CD4-positive, alpha-beta T cell treated with Interleukin-17A for 4 hours (primary cell): Measurements from ENCODE around the gene HAND2.

Source experiments
- DNase-seq: peaks from one replicate; pipeline ENCODE4 v3.0.0-alpha.2; 2020; ENCODE audit warnings: mixed read lengths

HAND2 gene

DNA sequence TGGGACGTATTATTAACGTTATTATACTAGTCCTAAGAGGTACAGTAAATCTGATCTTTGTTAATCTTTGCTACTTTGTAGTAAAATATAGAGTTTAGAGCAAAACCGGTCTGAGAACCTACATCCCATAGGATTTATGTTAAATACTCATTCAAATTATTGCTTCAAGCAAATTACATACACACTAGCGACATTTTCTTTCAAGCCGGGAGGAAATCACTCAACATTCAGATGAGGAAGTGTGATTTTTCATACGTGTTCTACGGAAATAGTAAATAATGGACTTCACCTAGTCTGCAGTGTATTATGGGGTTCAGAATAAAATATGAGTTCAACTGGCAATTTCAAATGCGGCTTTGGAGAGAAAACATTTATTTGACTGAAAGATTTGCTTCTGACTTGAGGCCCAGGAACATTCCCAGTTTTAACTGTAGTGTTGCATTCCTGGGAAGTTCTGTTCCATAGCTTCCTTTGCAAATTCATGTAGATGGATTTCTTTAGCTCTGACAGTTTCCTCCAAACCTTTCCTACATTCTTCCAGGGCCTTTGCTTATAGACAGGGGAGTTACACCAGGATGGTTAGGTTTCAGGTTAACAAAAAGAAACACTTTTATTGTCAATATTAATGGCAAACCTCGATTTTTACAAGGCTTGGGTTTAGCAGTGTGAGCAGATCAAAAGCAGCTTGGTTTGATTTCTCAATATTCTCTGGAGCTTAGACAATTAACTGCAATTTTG lies 5.3 kb upstream of the HAND2 start:
- no peak for DNase-seq

DNA sequence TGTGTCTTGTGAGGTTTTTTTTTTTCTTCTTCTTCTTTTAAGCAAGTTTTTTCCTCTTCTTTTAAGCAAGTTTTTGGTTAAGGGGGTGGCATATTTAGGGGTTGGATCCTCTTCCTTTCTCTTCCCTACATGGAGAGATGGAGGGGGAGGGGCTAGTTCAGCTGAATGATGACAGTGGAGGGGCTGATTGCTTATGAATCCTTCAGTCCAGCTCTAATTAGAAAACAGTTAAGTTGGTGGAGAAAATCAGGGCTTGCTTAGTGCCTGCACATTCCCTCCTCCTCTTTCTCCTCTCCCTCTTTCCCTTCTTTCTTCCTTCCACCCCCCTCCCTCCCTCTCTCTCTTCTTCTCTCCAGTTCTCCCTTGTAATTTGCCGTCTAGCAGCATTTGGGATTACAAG lies 4.4 kb upstream of the HAND2 start:
- DNase-seq = no peak

DNA sequence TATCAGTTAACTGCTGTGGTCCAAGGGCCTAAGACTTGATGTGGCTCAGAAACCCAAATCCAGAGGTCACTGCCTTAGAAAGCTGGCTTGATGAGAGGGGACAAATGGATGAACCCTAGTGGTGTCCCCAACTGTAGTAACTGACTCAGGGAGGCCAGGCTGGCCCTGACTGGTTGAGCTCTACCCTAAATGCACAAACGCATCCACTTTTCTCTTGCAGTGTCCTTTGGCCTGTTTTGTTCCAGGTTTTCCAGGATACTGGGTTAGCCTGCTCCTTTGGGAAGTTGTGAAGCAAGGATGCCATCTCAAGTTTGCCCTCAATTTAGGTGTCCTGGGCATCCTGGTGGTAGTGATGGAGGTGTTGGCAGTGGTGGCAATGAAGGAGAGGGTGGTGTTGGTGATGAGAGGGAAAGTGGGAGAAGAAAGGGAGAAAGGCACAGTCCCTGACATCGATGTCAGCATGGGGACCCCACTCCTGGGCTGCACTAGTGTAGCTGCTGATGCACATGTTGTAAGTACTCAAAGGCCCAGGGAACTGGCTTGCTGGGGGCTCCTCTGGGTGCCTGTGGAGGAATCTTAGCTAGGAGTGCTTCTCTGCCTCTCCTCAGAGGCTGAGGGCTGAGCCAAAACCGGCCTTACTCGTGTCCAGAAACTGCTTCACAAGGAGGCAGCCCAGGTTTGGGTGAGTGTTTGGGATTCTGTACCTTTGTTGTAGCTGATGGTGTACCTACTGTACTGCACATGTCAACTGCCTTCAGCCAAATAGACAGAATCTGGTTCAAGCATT lies 2.9 kb upstream of the HAND2 start:
- no peak for DNase-seq

DNA sequence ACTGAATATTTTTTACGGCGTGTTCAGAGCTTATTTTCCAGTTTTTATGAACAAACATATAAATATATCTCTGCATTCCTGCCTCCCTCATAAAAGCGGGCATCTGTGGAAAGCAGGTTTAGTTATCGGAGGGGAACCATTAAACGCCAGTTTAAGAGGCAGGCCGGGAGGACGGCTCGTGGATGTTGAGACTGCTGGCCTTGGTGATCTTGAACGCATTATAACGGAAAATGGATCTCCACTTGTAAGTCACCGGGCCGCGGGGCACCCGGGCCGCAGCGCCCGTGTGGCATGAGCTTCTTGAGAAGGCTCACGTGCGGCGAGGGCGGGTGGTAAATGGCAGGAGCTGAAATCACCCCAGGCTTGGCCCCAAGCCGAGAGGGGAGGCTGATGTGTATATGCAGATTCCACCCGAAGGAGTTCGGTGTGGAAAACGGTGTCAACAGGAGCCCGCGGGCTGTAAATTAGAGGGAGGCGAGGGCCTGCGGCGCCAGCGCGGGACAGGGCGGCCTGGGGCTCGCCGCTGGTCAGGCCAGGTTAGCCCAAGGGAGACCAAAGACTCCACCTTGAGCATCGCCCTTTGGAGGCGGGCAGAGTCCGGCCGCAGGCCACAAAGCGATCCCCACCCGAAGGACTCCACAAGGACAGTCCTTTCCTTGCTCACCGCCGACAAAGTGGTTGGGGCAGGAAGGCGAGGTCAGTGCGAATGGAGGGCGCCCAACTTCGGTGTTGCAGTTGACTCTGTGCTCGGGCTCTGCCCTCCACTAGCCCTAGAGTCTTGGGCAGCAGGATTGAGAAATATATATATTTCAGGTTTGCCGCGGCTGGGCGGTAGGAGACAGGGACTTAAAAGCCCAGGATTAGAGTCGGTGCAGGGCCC lies 1.3 kb upstream of the HAND2 start:
- no peak for DNase-seq

DNA sequence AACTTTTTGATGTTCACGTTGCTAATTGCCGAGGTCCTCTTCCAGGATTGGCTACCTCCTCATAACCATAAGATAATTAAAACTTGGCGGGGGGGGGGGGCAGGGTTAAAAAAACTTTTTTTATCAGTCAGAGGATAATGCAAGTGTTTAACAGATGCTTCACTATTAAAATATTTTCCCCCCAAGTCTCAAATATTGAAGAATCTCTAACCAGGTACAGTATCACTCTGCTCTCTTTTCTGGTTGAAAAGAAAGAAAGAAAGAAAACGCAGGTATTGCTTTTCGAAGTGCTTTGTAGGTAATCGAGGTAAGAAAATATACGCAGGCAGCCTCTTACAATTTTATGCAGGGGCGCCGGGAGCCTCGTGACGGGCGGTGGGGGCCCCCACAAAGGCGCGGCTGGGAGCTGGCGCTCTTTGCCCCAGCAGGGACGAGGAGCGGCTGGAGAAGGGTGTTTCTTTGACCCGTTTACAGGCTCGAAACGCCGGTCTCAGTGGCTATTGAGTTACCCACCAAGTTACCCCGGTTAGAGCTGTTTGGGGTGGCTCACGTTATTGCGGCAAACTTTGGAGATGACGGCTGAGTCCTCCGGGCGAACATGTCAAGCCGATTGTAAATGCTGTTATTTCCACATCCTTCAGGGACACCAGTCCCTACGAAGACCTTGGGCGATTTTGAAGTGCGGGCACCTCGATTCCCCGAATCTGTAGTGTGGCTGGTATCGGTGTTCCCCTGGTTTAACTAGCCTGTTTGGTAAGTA lies 477 bp upstream of the HAND2 start:
- DNase-seq = no peak

DNA sequence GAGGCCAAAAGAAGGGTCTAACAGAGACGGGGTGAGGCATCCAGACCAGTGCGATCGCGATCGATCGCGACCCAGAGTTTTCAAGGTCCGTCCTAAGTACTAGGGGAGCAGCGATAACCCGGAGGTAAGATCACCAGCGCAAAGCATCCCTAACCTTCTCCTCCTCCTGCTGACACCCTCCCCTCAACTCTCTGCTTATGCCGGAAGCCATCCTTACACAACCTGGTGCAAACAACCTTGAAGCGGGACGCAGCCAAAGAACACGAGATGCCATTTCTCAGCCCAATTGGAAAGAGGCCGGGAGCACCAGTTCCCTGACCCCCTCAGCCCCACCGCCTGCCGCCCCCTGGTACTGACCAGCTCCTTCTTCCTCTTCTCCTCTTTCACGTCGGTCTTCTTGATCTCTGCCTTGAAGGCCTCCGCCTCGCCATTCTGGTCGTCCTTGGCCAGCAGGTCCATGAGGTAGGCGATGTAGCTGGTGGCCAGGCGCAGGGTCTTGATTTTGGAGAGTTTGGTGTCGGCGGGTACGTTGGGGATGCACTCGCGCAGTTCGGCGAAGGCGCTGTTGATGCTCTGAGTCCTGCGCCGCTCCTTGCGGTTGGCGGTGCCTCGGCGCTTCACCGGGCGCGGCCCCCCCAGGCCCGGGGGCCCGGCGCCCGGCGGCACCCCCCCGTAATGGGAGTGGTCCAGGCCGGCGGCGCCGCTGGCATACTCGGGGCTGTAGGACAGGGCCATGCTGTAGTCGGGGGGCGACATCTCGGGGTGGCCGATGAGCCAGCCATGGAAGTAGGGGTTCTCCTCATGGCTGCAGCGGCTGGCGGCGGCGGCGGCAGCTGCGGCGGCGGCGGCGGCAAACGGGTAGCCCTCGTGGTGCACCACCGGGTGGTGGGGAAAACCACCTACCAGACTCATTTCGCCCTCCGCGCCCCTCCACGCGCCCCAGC lies 1.4 kb downstream of the HAND2 start:
- DNase-seq = no peak

DNA sequence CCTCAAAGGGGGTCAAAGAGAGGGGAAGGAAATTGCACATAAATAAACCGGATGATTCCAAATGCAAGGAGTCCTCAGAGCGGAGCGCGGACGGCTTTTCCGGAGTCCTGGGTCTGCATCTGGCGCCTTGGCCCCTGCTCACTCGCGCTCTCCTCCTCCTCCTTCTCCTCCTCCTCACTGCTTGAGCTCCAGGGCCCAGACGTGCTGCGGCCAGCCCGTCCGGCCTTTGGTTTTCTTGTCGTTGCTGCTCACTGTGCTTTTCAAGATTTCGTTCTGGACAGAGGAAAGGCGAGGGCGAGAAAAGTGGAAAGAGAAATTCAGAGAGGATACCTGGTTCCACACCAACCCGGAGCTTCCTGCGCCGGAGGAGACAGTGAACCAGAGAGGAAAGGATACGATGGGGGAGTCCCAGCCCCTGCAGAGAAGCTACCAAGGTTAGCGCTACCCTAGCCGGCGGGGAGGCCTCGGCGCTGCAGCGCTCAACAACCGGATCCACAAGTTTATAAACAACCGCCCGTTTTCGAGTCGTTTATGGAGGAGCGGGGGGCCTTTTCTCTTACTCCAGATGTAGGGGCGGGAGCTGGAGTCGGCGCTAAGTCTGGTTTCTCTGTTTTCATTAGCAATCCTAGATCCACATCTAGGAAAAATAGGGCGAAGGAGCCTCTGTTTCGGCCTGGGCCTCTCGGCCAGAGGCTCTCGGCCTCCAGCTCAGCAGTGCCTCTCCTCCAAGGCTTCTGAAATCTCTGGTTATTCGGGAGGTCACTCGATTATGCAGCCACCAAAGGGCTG lies 2.7 kb downstream of the HAND2 start:
- no peak for DNase-seq

DNA sequence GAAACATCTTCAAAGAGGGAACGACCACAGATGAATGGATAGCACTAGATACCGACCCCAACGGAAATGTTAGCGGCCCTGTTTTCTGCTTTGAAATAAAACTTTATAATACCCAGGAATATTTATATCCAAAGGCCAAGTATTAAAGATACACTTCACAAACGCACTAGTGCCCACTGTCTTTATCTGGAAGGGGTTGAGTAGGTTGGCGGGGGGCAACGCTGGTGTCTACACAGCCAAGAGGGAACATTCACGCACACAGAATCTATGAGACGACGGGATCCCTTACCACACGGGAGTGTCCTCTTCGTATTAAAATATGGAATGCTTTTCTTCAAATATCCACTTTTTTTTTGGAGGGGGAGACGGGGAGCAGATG lies 3.3 kb downstream of the HAND2 start:
- no peak for DNase-seq

DNA sequence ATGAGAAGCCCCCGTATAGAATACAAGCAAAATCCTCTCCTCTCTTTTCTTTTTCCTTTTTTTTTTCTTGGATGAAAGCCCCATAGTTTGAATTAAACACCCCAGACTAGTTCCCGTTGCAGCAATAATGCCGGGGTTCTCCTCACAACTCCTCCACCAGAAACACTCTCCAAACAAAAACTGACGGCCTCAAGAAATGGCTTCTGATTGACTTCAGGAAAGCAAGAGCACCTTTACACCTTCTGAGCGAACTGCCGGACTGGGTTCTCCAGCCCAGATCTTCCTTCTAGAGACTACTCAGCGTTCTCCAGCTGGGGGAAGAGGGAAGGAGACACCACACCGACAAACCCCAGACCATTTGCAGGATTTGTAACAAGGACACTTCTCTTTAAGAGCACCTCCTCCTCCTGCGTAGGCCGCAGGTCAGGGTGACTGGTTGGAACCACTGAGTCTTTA lies 4.0 kb downstream of the HAND2 start:
- no peak for DNase-seq

DNA sequence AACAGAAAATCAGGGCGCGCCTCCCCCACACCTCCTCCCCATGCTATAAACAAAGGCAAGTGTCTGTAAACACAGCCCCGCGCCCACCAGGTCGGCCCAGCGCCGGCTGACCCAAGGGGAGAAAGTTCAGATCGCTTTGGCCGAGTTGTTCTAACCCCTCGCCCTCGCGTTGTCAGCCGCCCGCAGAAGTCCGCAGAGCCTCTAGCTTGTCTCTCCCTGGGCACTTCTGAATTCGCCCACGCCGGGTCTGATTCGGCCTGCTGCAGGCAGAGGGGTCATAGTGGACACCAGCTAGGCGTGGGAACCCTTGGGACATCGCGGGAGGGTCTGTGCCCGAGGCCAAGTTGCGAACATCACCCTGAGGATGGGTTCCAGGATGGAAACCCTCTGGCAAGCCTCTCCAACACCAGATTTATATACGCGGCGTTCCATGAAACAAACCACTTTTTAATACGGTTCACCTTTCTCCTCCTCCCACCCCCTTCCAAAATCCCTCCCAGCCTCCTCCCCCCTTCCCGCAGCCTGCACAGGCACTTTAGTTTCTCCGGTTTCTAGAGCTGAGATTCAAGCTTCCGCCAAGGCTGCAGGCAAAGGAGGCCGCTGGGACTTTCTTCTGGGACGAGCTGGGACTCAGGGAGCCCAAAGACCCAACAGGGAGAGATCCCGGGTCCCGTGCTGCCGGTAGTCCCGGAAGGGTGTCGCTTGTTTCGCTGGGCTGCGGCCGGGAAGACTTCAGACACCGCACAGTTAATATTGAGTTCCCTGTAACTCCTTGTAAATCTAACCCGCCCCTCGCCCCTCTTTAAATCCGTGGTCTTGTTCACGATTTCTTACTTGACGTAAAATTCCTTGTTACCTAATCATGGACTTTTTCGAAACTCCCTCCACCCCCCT lies 4.7 kb downstream of the HAND2 start:
- no peak for DNase-seq

DNA sequence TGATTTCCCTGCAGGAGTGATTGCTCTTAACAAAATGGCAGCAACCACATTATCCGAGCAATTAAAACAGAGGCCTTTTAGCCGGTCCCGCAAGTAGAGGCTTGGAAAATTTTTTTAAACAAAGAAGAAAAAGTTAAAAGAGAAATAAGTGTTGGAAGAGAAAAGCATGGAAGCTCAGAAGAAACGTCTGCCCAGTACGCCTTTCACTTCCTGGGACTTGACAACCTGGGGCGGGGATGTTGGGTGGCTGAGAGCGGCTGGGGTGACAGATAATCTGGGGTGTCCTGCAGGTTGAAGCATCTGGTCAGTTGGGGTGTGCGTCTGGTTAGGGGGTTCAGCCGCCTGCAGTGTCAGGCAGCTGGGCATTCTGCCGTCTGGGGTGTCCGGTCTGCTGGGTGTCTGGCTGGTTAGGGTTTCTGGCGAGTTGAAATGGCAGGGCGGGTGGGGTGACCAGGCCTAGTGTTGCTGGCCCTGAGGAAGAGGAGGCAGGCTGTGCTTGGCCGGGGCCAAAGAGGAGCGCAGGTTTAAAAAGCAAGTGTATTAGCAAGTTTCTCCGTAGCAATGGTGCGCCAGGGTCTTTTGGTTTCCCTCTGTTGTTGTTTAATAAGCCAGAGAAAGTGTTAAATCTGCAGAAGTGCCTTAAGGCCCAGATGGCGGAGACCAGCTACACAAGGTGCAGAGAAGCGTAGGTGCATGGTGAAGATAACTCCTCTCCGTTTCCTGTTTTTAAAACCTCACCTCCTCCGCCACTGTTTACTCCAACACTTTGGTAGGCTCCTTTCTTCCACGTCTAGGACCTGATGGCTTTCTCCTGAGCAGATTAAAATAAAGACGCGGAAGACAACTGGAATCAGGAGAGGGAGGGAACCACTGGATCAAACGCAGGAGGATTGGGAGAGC lies 5.6 kb downstream of the HAND2 start:
- DNase-seq = no peak

DNA sequence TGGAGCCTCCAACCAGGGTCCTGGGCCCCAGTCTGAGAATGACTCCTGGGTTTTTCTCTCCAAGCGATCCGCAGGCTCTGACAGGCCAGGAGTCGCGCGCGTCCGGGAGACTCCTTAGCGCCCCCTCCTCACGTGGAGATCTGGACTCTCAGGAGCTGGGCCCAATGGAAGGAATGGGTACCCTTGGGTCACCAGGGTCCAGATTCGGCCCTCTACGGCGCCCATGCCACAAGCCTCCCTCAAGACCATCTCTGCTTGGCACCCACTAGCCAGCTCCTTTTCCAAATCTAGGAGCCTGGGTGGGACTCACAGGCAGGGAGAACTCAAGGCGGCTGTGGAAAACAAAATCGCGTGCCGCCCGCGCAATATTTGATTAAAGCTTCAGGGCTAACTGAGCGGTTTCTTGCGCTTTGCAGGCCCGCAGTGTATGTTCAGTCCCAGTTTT lies 7.1 kb downstream of the HAND2 start:
- no peak for DNase-seq

DNA sequence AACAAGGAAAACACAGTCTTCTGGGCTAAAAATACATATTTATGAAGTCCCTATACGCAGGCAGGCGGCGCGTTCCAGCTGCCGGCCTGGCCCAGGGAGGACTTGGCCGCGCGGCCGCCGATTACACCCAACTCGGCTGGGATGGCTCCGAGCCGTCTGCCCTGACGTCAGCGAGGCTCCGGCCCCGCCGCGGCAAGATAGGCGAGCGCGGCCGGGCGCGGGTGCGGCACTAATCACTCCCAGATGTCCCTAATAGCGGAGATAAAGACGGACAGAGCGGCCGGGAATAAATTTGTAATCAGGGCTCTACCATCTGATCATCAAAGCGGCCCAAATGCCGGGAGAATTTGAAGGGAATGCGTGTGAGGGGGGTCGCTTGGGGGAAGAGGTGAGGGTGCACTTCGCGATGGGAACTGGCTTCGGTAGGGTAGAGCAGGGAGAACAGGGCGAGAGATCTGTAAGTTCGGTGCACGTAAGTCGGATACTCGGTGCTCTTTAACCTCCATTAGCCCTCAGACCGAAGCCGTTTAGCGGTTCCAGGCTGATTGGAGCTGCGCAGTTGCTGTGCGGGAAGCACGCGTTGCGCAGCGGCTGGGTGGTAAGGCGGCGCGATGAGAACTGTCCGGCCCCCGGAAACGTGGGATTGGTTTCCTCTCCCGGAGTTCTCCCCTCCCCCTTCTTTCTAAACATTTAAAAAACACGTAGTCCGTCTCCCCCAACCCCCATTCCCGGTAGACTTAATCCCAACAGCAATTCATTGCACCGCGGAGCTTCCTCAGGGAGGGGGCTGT lies 7.7 kb downstream of the HAND2 start:
- DNase-seq = no peak

DNA sequence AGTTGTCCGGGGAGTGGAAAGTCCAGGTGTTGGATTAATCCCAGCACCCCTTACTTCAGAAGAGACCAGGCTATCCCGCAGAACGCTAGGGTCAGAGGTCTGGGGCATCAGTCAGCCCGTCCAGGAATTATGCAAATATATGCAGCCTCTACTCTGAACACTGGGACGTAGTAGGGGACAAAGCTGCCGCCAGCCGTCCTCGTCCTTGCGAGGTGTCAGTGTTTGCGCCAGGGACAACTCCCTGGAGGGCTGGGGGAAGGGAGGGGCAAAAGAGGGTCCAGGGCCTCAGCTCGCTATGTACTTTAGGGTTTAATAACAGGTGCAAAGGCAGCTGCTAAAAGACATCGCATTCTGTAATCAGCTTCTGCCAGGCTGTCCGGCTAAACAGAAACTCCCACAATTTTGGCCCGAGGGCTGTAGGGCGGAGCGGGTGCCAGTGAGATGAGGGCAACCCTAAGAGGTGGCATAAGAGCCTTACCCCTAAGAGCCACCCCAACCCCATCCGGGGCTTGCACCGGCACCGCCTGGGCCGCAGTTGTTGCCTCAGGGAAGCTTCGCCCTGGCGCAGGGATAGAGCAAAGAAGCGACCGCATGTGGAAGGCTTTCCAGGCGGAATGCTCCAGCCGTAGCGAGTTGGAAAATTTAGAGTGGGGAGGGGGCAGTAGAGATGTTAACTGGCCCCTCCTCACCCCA lies 8.4 kb downstream of the HAND2 start:
- no peak for DNase-seq

DNA sequence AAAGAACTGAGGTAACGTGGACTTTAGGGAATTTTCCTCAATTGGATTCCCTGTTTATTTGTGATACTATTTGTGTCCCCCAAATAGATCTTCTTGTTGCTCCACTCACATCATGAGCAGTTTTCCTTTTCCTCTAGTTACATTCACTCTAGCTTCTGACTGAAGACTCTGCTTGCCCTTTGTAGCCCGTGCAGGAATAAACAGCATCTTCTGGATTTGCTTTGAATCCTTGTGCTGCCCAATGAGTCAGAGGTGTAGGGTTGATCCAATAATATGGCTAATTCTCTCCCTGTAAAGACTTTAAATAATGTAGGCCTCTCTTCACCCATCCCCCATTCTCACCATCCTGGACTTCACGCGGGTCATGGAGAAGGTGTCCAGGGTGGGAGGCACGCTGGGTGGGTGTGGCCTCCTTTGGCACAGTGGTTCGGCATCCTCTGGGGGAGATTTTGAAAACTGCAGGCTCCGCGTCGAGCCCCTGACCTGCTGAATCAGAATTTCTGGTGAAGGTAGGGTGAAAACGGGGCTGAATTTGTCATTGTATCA lies 9.0 kb downstream of the HAND2 start:
- DNase-seq = no peak
